ENCODE data around the gene D2HGDH. TPM values are rescaled to one million over a fixed set of nuclear protein-coding genes. Genes with fewer than 3 reads are reported as not detected.

Gene D2HGDH
- total and polyA plus RNA-seq, 9 of the 15 experiments (the other 6 are each of a cell fraction or from before 2014, with no cell fraction given), result 0.39 to 30.8 (median 10.3) TPM

DNA sequence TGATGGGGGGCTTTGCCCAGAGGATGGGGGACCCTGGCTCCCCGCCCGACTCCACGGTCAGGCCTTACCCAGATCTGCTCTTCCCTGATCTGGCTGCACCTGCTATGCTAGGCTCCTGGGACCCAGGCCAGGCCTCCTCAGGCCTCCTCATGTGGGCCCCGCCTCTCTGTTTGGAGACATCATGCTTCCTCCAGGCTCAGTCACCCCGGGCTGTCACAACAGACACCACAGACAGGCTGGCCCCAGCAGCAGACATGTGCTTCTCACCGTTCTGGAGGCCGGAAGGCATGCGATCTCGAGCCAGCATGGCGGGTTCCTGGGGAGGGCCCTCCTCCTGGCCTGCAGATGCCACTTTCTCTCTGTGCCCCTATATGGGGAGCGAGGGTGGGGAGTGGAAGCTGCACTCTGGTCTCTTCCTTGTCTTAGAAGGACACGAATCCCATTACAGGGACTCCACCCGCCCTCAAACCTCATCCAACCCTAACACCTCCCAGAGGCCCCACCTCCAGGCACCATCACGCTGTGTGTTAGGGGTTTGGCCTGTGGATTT lies 63.7 kb downstream of the D2HGDH start:
- FAIRE-seq (no peak), DNase-seq (ENCODE audit: extremely low read depth in 1 of 4, low spot score in 3 of 4) (peak in 2 of 4 experiments; percentile 22 to 26), ATAC-seq (peak; percentile 23)
- Histone ChIP-seq H3K4me2 (ENCODE audit: insufficient read depth, low read length) (no peak overlapping the region), H3K4me1 (replicated peaks in 1 of 2; ENCODE audit: control insufficient read depth in 2 of 2, insufficient read depth in 2 of 2, low read length in 2 of 2) (peaks cover 6 to 69% of the 10 kb centered on the region in 2 experiments; a peak in 4 of 5 replicates), H3K27ac (ENCODE audit: extremely low read depth, low read depth, low read length) (no peak overlapping the region), H3K4me3 (no peak overlapping the region), H3K9ac (ENCODE audit: insufficient read depth in 1 of 2, low read depth in 2 of 2, low read length in 2 of 2) (peak overlapping the region in 1 of 2 experiments; percentile 3; a peak in 2 of 4 replicates), H3K9me3 (replicated peaks; ENCODE audit: control insufficient read depth, insufficient read depth, low read depth, low read length) (no peaks in the 10 kb centered on the region), H4K20me1 (replicated peaks; ENCODE audit: control insufficient read depth, insufficient read depth, low read length) (no peaks in the 10 kb centered on the region), H3K79me2 (ENCODE audit: control insufficient read depth, insufficient read depth, low read length) (no peaks in the 10 kb centered on the region), H3K36me3 (ENCODE audit: control insufficient read depth, insufficient read depth, low read length) (no peaks in the 10 kb centered on the region), H3K9me1 (ENCODE audit: control insufficient read depth, insufficient read depth, low read length) (no peaks in the 10 kb centered on the region), H3K27me3 (ENCODE audit: control insufficient read depth in 2 of 2, insufficient read depth in 2 of 2, low read length in 2 of 2) (no peaks in the 10 kb centered on the region), H2AFZ (ENCODE audit: low read depth, low read length) (peak overlapping the region; percentile 67)
- POLR2A ChIA-PET, result no interaction called here
- in situ Hi-C loops (cut with MboI), result no loop called here
- 43% methylated on average over 6 of the region's 14 CpGs for WGBS (ENCODE audit: insufficient coverage, low coverage, missing lambda C conversion rate)
- no TSS peak for BruUV-seq (replicated peaks)
- intact Hi-C loops (cut with micrococcal nuclease), result no loop called here
- CTCF ChIA-PET (ENCODE audit: low intra/inter-chr PET ratio), result no interaction called here
- TF ChIP-seq ELF2 (CRISPR knock-in tag; IDR thresholded peaks at IDR 0.05), result no peak
- TF ChIP-seq, protein P1, sequence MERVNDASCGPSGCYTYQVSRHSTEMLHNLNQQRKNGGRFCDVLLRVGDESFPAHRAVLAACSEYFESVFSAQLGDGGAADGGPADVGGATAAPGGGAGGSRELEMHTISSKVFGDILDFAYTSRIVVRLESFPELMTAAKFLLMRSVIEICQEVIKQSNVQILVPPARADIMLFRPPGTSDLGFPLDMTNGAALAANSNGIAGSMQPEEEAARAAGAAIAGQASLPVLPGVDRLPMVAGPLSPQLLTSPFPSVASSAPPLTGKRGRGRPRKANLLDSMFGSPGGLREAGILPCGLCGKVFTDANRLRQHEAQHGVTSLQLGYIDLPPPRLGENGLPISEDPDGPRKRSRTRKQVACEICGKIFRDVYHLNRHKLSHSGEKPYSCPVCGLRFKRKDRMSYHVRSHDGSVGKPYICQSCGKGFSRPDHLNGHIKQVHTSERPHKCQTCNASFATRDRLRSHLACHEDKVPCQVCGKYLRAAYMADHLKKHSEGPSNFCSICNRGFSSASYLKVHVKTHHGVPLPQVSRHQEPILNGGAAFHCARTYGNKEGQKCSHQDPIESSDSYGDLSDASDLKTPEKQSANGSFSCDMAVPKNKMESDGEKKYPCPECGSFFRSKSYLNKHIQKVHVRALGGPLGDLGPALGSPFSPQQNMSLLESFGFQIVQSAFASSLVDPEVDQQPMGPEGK (CRISPR knock-in tag; IDR thresholded peaks at IDR 0.05; ENCODE audit: borderline replicate concordance), result no peak
- TF ChIP-seq, protein P2, sequence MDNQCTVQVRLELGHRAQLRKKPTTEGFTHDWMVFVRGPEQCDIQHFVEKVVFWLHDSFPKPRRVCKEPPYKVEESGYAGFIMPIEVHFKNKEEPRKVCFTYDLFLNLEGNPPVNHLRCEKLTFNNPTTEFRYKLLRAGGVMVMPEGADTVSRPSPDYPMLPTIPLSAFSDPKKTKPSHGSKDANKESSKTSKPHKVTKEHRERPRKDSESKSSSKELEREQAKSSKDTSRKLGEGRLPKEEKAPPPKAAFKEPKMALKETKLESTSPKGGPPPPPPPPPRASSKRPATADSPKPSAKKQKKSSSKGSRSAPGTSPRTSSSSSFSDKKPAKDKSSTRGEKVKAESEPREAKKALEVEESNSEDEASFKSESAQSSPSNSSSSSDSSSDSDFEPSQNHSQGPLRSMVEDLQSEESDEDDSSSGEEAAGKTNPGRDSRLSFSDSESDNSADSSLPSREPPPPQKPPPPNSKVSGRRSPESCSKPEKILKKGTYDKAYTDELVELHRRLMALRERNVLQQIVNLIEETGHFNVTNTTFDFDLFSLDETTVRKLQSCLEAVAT (IDR thresholded peaks at IDR 0.05), result no peak
- TF ChIP-seq STAT5B (CRISPR knock-in tag; IDR thresholded peaks at IDR 0.05), result no peak
- TF ChIP-seq ZFX (CRISPR knock-in tag; IDR thresholded peaks at IDR 0.05), result 0 out of 2 replicates have a peak, but pooled peaks have one; percentile 24
- TF ChIP-seq GMEB1 (CRISPR knock-in tag; IDR thresholded peaks at IDR 0.05), result no peak
- no peak for TF ChIP-seq RBM22 (IDR thresholded peaks at IDR 0.05; ENCODE audit: low read depth, low read length, poor library complexity, severe bottlenecking)
- TF ChIP-seq ARNT (IDR thresholded peaks at IDR 0.05), result no peak
- TF ChIP-seq L3MBTL2 (IDR thresholded peaks at IDR 0.05), result peak; percentile 43; the same call in 1 of the 2 replicates
- no peak for TF ChIP-seq ZEB2 (IDR thresholded peaks at IDR 0.05)
- TF ChIP-seq EP300 (IDR thresholded peaks at IDR 0.05; ENCODE audit: low read length), result no peak
- no peak for TF ChIP-seq SMARCC2 (IDR thresholded peaks at IDR 0.05; ENCODE audit: low read depth)
- TF ChIP-seq PPARD (CRISPR knock-in tag; IDR thresholded peaks at IDR 0.05), result no peak
- TF ChIP-seq, protein P3, sequence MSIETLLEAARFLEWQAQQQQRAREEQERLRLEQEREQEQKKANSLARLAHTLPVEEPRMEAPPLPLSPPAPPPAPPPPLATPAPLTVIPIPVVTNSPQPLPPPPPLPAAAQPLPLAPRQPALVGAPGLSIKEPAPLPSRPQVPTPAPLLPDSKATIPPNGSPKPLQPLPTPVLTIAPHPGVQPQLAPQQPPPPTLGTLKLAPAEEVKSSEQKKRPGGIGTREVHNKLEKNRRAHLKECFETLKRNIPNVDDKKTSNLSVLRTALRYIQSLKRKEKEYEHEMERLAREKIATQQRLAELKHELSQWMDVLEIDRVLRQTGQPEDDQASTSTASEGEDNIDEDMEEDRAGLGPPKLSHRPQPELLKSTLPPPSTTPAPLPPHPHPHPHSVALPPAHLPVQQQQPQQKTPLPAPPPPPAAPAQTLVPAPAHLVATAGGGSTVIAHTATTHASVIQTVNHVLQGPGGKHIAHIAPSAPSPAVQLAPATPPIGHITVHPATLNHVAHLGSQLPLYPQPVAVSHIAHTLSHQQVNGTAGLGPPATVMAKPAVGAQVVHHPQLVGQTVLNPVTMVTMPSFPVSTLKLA (conservative IDR thresholded peaks at IDR 0.05), result peak in 1 of 2 experiments; percentile 63; a peak in 3 of 4 replicates
- TF ChIP-seq TEAD2 (tag; IDR thresholded peaks at IDR 0.05), result no peak
- no peak for TF ChIP-seq ZNF589 (CRISPR knock-in tag; IDR thresholded peaks at IDR 0.05; ENCODE audit: low read depth)
